Gastroesophageal sphincter (tissue), 3 donors: Measurements from ENCODE around the gene CD84.

Experiments
- CTCF ChIP-seq, 4 experiments: fragments of 200-600 bp in 2 of 4; fragments of 450-650 bp in 2 of 4; sonication (generic) in 1 of 4; IDR thresholded peaks; one replicate each; pipeline ENCODE4 v1.5.1; 2017 to 2019; ENCODE audit warnings: antibody characterized with exemption in 4 of 4, mild to moderate bottlenecking in 2 of 4, moderate library complexity in 2 of 4
- EP300 ChIP-seq: sonication (generic); formaldehyde crosslinking; IDR thresholded peaks from one replicate; pipeline ENCODE4 v1.6.1; 2017; ENCODE audit warnings: antibody characterized with exemption, mild to moderate bottlenecking
- POLR2AphosphoS5 ChIP-seq: sonication (generic); formaldehyde crosslinking; IDR thresholded peaks from one replicate; pipeline ENCODE4 v1.6.1; 2017; ENCODE audit warnings: antibody characterized with exemption

GRCh38 chr1:160491981-160492380 lies 87.3 kb downstream of the CD84 start:
- TF ChIP-seq CTCF (IDR thresholded peaks at IDR 0.05) (no peak), POLR2AphosphoS5 (no peak), EP300 (no peak)
